GM18505 (cell line): Measurements from ENCODE around the gene STX17.

Experiments
- ATAC-seq: cut with Tn5 transposase; IDR thresholded peaks from one replicate; pipeline ENCODE4 v1.9.1; 2021; ENCODE audit not compliant: unreplicated experiment
- POLR2A ChIP-seq: IDR thresholded peaks from 4 replicates; pipeline ENCODE4 v1.6.1; 2011; ENCODE audit warnings: borderline replicate concordance; ENCODE audit not compliant: insufficient read depth, insufficient read length; ENCODE audit errors: extremely low read depth

Gene STX17

DNA sequence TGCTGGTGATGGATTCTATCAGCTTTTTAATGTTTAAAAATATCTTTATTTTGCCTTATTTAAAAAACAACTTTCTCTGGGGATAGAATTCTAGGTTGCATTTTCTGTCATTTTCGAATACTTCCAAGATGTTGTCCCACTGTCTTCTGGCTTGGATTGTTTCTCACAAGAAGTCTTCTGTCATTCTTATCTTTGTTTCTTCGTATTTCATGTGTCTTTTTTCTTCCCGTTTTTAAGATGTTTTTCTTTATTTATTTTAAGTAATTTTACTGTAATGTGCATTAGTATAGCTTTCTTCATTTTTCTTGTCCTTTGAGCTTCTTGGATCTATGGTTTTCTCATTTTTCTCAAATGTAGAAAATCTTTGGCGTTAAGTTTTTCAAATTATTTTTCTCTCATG is 19.1 kb downstream of the STX17 start:
- no peak for ATAC-seq
- TF ChIP-seq POLR2A, result no peak

DNA sequence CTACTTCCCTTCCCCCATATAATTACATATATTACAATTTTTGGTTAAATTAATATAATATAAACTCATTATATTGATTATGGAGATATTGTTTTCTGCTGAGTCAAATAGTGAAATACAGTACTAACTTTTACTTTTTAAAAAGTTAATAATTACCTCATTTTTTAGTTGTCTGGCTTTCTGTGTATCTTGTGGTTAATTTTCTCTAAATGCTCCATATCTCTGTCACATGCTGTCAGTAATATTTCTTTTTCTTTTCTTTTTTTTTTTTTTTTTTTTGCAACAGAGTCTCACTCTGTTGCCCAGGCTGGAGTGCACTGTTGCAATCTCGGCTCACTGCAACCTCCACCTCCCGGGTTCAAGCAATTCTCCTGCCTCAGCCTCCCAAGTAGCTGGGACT is 23.2 kb downstream of the STX17 start:
- ATAC-seq, result no peak
- TF ChIP-seq POLR2A, result no peak

DNA sequence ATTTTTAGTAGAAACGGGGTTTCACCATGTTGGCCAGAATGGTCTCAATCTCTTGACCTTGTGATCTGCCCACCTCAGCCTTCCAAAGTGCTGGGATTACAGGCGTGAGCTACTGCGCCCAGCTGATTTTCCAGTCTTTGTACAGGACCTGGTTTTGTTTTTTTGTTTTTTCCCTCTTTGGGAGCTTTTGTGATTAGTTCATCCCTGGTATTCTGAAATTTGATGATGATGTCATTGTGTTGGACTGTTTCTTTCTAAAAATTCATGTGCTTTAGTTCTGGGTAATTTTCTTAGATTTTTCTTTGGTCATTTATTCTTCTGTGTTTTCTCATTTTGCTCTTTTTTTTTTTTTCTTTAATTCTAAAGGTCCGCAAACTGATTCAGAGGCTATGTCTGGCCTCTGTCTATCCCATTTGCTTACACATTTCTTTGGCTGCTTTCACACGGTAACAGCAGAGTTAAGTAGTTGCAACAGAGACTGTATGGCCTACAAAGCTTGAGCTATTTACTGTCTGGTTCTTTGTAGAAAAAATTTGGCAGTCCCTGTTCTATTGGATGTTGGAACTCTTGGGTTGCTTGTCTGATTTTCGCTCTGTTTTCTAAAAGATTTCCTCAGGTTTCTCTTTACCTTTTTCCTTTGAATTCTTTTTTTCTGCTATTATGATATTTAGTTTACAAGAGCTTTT is 24.8 kb downstream of the STX17 start:
- no peak for TF ChIP-seq POLR2A
- no peak for ATAC-seq

DNA sequence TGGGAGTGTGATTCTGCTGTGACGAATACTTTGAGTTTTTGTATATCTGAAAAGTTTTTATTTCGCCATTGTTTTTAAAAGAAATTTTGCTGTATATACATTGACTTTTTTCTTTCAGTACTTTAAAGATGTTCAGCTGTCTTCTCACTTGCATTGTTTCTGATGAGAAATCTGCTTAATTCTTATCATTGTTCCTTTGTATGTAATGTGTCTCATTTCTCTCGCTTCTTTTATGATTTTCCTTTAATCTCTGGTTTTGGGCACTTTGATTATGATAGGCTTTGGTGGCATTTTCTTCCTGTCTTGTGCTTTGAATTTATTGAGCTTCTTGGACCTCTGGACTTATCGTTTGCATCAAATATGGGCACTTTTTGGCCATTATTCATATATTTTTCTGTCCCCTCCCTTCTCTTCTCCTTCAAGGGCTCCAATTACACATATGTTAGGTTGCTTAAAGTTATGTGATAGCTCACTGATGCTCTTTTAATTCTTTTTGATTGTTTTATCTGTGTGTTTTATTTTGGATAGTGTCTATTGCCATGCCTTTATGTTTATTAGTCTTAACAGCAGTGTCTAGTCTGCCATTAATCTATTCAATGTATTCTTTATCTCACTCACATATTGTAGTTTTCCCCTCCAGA is 30.6 kb downstream of the STX17 start:
- no peak for TF ChIP-seq POLR2A
- no peak for ATAC-seq

DNA sequence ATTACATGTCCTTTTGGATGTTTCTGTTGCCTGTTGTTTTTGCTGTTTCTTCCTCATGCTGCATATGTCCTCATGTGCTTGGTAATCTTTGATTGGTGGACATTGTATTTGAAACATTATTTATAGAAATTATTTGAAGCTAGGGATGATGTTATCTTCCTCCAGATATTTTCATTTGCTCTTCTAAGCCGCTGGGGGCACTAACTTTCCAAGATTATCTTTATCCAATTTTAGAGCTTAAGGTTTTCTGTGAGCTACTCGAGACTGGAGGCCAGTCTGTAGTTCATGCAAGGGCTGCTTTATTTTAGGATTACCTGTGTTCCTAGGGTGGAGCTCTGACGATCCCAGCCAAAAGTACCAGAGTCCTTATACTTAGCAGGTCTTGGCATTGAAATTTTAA is 40.9 kb downstream of the STX17 start:
- ATAC-seq, result no peak

DNA sequence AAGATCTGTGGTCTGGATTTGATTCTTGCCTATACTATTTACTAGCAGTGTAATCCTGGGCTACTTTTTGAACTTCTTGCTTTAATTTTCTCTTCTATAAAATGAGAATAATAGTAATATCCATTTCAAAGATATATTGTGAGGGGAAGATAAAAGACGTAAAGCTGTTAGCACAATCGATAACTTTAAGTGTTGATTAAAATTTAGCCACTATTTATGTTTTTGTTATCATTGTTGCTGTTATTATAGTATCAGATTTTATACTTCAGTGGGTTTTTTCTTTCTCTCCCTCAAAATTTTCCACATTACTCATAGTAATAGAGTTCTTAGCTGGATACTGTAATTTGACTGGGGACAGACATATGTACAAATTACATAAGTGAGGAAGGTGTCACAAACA is 42.0 kb downstream of the STX17 start:
- no peak for TF ChIP-seq POLR2A

More for the DNA sequence above, 40.9 kb downstream of the STX17 start:
- no peak for TF ChIP-seq POLR2A

DNA sequence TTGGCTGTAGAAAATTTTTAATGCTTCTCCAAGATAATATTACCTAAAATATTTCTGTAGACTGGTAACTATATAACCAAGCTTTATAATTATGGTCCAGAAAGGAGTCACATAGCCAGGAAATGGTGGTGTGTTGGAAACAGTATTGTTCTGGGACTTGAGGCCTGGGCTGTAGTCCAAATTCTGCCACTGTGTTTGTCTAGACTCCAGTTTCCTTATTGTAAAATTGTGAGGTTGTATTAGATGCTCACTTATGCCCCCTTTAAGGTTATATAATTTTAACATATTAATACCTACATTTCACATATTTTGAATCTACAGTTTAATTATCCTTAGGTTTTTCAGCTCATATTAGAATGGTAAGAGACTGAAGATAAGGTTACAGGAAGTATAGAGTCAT is 42.4 kb downstream of the STX17 start:
- no peak for TF ChIP-seq POLR2A
- no peak for ATAC-seq

More for the DNA sequence above, 42.0 kb downstream of the STX17 start:
- ATAC-seq, result no peak

DNA sequence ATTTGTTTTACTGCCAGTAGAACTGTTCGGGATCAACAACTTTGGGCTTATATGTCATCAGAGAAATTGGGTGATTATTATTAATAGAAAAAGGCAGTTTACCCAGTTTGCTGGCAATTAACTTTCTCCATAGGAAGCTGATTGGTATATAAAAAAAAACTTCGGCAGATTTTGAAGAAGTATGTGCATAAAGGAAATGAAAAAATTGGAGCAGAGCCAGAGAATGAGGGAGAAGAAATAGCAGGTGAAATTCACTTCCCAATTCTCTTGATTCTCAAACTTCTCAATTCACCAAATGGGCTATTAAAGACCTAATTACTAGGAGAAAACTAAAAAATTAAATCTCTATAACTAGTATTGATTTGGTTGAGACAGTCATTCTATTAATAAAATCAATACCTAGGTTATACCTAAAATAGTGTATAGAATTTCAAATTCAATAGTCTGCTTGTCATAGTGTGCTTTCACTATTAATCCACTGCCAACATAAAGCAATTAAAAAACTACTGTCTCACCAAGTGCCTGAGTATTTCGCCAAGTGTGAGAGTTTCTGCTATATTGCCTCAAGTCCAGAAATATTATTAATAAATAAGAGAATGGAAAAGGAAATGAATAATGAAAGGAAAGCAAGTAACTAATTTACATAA is 47.5 kb downstream of the STX17 start:
- TF ChIP-seq POLR2A, result no peak
- ATAC-seq, result no peak

DNA sequence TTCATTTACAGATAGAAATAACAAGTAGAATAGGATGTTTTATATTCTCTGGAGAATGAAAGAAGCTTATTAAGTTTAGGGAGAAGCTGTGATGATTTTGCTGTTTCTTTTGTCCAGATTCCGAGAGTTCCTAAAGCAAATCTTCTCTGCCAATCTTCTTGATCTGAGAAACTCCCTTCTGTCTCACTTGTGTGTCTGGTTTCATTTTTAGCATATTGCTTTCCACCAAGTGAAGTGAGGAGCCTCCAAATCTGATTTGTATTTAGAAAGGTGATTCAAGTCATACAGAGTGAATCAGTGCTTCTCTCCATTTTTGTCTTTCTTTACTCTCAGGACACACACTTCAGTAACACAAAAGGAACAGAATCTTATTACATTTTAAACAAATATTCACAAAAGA is 48.4 kb downstream of the STX17 start:
- no peak for TF ChIP-seq POLR2A
- no peak for ATAC-seq

DNA sequence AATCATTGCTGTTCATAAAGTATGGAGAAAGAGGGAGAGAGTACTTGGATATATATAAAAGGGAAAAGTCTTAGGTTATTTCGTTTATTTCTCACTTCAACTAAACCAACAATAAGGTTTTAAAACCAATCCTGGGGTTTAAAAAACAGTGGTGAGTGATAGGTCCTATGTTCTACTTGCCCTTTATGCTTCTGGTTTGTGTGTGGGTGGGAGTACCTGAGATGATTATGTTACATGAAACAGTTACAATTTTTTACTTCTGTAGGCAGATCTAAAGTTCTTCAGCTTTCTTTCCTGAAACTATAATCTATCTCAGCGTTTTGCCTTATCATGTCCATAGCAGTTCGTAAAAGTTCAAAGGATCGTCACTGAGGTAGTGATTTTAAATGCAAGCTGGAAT is 49.2 kb downstream of the STX17 start:
- no peak for TF ChIP-seq POLR2A
- ATAC-seq, result no peak

DNA sequence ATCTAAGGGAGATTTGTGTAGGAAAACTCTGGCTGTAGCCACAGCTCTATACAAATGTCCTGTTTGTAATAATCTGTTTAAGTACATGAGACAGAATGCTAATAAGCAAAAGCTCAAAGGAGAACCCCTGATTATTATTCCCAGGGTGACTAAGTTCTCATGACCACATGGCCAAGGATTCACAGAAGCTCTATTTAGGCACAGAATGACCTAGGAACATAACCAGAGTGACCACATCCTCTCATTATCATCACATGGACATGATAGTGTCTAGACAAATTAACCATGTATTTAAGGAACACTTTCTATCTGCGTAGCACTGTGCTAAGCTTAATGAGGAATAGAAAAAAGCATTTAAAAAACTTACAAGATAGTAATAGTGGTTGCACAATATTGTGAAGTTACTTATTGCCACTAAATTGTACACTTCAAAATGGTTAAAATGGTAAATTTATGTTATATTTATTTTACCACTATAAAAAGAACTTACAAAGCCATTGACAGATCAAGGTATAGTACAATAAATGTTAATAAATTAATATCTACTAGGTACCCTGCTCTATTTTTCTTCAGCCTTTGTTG is 56.3 kb downstream of the STX17 start:
- TF ChIP-seq POLR2A, result no peak
- no peak for ATAC-seq

DNA sequence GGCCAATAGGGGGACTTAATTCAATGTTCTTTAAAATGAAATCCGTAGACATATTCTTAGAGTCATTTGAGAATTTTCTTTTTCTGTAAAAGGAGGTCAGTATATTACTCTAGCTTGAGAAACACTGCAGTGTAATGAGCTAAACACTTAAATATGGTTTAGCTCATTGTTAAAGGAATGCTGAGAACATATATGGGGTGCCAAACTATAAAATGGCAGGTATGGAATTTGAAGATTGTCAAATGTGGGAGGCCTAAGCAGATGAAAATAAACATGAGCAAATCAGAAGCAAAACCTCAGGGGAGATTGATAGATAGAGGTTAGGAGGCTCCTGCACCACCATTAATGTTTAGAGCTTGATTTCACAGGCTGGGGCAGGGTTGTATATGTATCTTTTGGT is 57.9 kb downstream of the STX17 start:
- no peak for ATAC-seq
- TF ChIP-seq POLR2A, result no peak

DNA sequence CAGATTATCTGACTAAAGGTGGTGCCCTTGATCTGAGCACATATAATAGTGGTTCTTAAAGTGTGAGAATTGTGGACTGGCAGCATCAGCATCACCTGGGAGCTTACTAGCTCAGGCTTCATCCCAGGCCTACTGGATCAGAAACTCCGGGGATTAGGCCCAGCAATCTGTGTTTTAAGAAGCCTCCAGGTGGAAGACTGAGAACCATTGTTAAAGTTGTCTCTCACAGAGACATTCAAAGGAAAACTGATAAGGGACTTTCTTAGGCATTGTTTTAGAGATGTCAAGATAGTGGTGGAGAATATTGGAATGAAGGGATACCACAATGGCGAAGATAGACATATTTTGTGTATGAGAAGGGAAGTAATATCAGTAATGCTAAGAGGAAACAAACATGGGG is 59.5 kb downstream of the STX17 start:
- no peak for ATAC-seq
- TF ChIP-seq POLR2A, result no peak

DNA sequence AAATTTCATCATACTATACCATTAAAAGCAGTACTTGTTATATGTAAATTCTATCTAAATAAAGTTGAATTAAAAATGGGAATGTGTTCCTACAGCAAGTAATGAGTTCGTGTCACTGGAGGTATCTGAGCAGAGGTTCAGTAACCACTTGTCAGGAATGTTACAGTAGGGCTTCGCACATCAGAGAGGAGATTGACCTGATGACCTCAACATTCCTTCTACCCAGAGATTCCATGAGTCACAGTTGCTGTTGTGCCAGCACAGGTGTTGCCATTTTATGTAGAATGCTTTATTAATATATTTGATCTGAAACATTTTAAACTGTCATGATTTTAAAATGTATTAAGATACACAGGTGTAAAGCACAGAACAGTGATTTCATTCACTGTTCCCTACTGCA is 60.3 kb downstream of the STX17 start:
- no peak for ATAC-seq
- no peak for TF ChIP-seq POLR2A
